ENCODE measurements around the gene STK4.

DNA sequence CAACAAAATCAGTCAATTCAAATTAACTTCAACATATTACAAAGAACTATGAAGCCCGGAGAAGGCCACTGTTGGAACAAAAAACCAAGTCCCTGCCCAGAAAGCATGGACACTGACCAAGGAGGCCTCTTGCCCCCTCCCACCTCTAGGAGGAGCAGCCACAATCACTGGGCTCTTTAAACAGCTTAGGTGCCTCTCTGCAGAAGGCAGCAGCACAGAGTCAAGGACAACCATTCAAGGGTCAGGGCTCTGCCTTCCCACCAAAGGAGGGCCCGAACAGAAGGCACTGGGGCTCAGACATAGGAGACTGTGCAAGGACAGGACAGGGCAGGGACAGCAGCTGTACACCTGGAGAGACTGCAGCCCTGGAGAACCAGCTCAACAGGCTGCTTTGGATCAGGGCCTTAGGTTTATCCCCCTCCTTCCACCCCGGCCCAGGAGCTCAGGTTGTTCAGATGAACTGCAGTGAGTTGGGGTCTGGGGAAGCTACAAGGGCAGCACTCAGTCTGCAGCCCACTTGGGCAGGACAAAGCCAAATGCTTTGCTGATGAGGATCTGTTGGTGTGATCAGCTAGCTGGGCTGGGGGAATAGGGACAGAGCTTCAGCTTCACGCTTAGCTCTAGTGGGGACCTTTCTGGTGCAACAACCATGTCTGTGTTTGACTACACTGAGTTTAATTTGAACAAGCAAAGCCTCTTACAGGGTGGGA lies 23.9 kb upstream of the STK4 start:
- TF ChIP-seq CTCF (conservative IDR thresholded peaks at IDR 0.05 in 1 of 2, IDR thresholded peaks at IDR 0.05 in 1 of 2; ENCODE audit: extremely low read depth in 1 of 2, insufficient read depth in 1 of 2, low read depth in 1 of 2, low read length in 2 of 2), result no peak
- TF ChIP-seq EZH2 (IDR thresholded peaks at IDR 0.05; ENCODE audit: borderline replicate concordance, low read length), result no peak

Measured in mammary epithelial cell (primary cell).